Stimulated activated naive B cell treated with anti-CD40 and anti-IgM and Interleukin-4, amounts not matched to agents 10 μg/mL and 1 μg/mL and 100 μg/mL, for 72 hours (primary cell): Measurements from ENCODE around the gene E2F6.

ENCODE experiments used
- ATAC-seq, 2 donors: fragments of 150-1000 bp; cut with Tn5 transposase; replicated peaks; 2 replicates each; pipeline ENCODE4 v1.10.0; 2021; ENCODE audit warnings: moderate library complexity in 1 of 2
- DNase-seq: peaks from one replicate; pipeline ENCODE4 v3.0.0; 2021
- H3K27ac Mint-ChIP-seq: one replicate; pipeline ENCODE4 v1.8.0; 2022; ENCODE audit warnings: mild to moderate bottlenecking, mixed read lengths
- H3K27me3 Mint-ChIP-seq, 2 donors: one replicate each; pipeline ENCODE4 v1.8.0; 2022; ENCODE audit warnings: mixed read lengths in 2 of 2
- H3K36me3 Mint-ChIP-seq, 2 donors: one replicate each; pipeline ENCODE4 v1.8.0; 2022; ENCODE audit warnings: mixed read lengths in 2 of 2, mild to moderate bottlenecking in 1 of 2
- H3K4me1 Mint-ChIP-seq, 2 donors: one replicate each; pipeline ENCODE4 v1.8.0; 2022; ENCODE audit warnings: mixed read lengths in 2 of 2, mild to moderate bottlenecking in 1 of 2
- H3K4me3 Mint-ChIP-seq, 2 donors: one replicate each; pipeline ENCODE4 v1.8.0; 2022; ENCODE audit warnings: mild to moderate bottlenecking in 2 of 2, mixed read lengths in 2 of 2, moderate library complexity in 1 of 2
- H3K9me3 Mint-ChIP-seq, 2 donors: one replicate each; pipeline ENCODE4 v1.8.0; 2022; ENCODE audit warnings: mixed read lengths in 2 of 2, mild to moderate bottlenecking in 1 of 2

E2F6 gene

DNA sequence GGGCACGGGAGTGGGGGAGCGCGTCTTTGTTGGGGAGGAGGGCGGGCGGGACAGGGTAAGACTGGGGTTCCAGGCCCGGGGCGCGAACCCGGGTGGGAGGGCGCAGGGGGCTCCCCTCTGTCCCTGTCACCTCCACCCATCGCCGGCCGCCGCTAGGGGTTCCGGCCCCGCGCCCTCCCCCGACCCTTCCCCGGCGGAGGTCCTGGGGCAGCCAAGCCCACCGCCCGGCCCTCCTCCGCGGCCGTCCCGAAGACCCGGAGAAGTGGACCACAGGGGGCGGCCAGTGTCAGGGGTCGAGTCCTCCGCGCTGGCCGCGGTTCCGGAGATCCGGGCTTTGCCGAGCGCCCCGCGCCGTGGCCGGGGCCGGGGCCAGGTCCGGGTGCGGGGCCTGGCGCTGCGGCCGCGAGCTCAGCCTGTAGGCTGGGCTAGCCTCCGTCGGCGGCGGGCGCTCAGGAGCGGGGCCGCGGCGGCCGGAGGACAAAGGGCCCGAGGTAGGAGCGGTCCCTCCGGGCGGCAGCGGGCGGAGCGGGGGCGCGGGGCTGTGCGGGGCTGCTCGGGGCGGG, 16.6 kb upstream of the E2F6 start:
- Mint-ChIP-seq H3K4me1 (peaks cover 10 to 20% of the 10 kb centered on the region in 2 donors), H3K27me3 (peaks cover 62 to 83% of the 10 kb centered on the region in 2 donors), H3K36me3 (no peaks in the 10 kb centered on the region), H3K4me3 (peak overlapping the region; percentile 80 to 84), H3K9me3 (no peaks in the 10 kb centered on the region), H3K27ac (no peak overlapping the region)
- DNase-seq (no peak), ATAC-seq (peak; percentile 47 to 49)

GRCh38 chr2:11481789-11482472, 16.0 kb upstream of the E2F6 start:
- no peak for DNase-seq
- Mint-ChIP-seq H3K27me3 (peaks cover 56 to 77% of the 10 kb centered on the region in 2 donors), H3K4me3 (peak overlapping the region; percentile 27 to 35), H3K9me3 (no peaks in the 10 kb centered on the region), H3K4me1 (peaks cover 10 to 20% of the 10 kb centered on the region in 2 donors), H3K36me3 (no peaks in the 10 kb centered on the region), H3K27ac (no peak overlapping the region)
- ATAC-seq: no peak

DNA sequence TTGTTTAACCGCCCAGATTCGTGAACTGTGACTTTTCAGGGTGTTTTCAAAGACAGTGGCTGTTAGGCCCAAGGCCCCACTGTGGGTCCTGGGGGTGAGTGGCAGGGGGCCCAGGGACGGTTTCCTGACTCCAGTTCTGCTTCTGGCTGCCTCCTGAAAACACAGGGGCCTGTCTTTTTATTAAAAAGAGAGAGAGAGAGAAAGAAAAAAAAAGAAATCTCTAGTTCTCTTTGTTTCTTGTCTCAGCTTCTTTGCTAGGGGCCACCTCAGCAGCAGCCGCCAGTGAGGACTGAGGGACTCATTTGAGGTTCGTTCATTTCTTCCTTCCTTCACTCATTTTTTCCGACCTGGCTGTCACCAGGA, 15.4 kb upstream of the E2F6 start:
- Mint-ChIP-seq H3K9me3 (no peaks in the 10 kb centered on the region), H3K27ac (no peak overlapping the region), H3K36me3 (no peaks in the 10 kb centered on the region), H3K4me1 (peaks cover 10 to 20% of the 10 kb centered on the region in 2 donors), H3K27me3 (peaks cover 56 to 74% of the 10 kb centered on the region in 2 donors), H3K4me3 (no peak overlapping the region)
- DNase-seq (no peak), ATAC-seq (no peak)

GRCh38 chr2:11480859-11481258, 14.9 kb upstream of the E2F6 start:
- Mint-ChIP-seq H3K27ac (no peak overlapping the region), H3K36me3 (no peaks in the 10 kb centered on the region), H3K9me3 (no peaks in the 10 kb centered on the region), H3K4me1 (peaks cover 10 to 20% of the 10 kb centered on the region in 2 donors), H3K27me3 (peaks cover 56 to 69% of the 10 kb centered on the region in 2 donors), H3K4me3 (no peak overlapping the region)
- DNase-seq (no peak), ATAC-seq (no peak)

DNA sequence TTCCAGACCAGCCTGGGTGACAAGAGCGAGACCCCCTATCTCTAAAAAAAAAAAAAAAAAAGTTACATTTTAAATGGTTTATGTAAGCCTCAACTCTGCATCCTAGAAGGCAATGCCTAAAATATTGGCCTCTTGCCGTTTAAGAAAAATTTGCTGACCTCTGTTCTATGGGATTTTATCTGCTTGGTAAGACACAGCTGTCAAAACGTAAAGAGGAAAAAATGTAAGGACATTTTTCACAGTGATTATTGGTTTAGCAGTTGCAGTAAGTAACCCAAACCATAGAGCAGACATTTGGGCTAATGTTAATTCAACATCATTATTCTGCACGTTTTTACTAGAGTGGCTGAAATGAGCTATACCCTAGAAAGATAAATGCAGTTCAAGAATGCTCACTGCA, 14.4 kb upstream of the E2F6 start:
- no peak for DNase-seq
- Mint-ChIP-seq H3K27ac (no peak overlapping the region), H3K36me3 (no peaks in the 10 kb centered on the region), H3K4me3 (no peak overlapping the region), H3K4me1 (peaks cover 10 to 20% of the 10 kb centered on the region in 2 donors), H3K9me3 (no peaks in the 10 kb centered on the region), H3K27me3 (peaks cover 51 to 64% of the 10 kb centered on the region in 2 donors)
- ATAC-seq: no peak

DNA sequence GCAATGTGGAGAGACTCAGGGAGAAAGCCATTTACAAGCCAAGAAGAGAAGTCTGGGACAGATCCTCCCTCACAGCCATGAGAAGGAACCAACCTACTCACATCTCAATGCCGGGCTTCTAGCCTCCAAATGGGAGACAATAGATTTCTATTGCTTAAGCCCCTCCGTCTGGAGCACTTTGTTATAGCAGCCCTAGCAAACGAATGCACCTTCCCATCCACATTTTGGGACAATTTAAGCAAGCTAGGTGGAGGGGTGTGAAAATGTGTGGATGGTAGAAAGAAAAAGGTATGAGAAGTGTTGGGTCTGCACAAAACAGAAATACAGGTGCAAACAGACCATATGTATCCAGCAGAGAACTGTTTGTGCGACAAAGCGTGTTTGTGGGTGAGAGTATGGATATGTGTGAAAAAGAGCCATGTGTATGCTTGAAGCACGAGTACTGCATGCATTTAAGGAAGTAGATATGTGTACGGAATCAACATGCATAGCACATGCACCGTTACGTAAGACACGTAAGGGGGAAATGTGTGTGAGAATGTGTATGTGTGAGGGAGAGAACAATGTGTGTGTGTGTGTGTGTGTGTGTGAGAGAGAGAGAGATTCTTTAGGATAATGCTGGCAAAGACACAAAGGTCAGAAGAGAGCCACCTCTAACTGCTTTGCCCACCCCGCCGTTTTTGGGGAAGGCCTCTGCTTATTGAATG, 13.1 kb upstream of the E2F6 start:
- Mint-ChIP-seq H3K9me3 (no peaks in the 10 kb centered on the region), H3K36me3 (peaks cover 0 to under 1% of the 10 kb centered on the region in 2 donors), H3K4me1 (peaks cover 10 to 20% of the 10 kb centered on the region in 2 donors), H3K4me3 (no peak overlapping the region), H3K27me3 (peaks cover 40 to 51% of the 10 kb centered on the region in 2 donors), H3K27ac (no peak overlapping the region)
- ATAC-seq (no peak), DNase-seq (no peak)

DNA sequence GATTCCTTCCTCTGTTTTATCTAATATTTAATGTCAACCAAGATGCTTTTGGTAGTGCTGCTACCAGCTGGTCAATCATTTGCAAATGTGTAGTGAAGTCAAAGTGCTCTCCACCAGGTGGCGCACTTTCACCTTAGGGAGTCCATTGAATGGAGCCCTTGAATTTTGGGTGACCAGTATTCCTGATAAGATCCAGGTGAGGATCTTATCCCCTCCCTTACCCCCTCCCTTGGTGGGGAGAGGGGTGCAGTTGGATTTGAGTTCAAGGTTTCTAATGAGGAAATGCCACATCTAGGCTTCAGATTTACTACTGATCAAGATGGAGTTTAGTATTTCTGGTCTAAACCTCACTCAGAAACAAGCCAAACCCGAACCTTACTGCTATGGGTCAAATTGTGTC, 12.0 kb upstream of the E2F6 start:
- no peaks in the 10 kb centered on the region for H3K9me3 Mint-ChIP-seq
- ATAC-seq (peak; percentile 69 to 87), DNase-seq (peak; percentile 59)
- H3K4me1 Mint-ChIP-seq: peaks cover 5 to 13% of the 10 kb centered on the region in 2 donors
- H3K27me3 Mint-ChIP-seq: peaks cover 31 to 41% of the 10 kb centered on the region in 2 donors
- peaks cover under 1 to 2% of the 10 kb centered on the region in 2 donors for H3K36me3 Mint-ChIP-seq
- H3K4me3 Mint-ChIP-seq: no peak overlapping the region
- no peak overlapping the region for H3K27ac Mint-ChIP-seq

GRCh38 chr2:11473659-11474433, 7.9 kb upstream of the E2F6 start:
- peaks cover 0 to 12% of the 10 kb centered on the region in 2 donors for H3K4me1 Mint-ChIP-seq
- peaks cover 2 to 17% of the 10 kb centered on the region in 2 donors for H3K36me3 Mint-ChIP-seq

GRCh38 chr2:11467749-11468148, 1.8 kb upstream of the E2F6 start:
- no peak overlapping the region for H3K4me3 Mint-ChIP-seq
- H3K27me3 Mint-ChIP-seq: no peaks in the 10 kb centered on the region
- ATAC-seq (no peak), DNase-seq (no peak)
- H3K4me1 Mint-ChIP-seq: peaks cover 20 to 39% of the 10 kb centered on the region in 2 donors
- peaks cover 12 to 43% of the 10 kb centered on the region in 2 donors for H3K36me3 Mint-ChIP-seq
- no peak overlapping the region for H3K27ac Mint-ChIP-seq
- no peaks in the 10 kb centered on the region for H3K9me3 Mint-ChIP-seq

More at GRCh38 chr2:11473659-11474433, 7.9 kb upstream of the E2F6 start:
- no peak overlapping the region for H3K27ac Mint-ChIP-seq
- ATAC-seq (no peak), DNase-seq (no peak)
- H3K27me3 Mint-ChIP-seq: peaks cover 4 to 7% of the 10 kb centered on the region in 2 donors
- no peak overlapping the region for H3K4me3 Mint-ChIP-seq
- H3K9me3 Mint-ChIP-seq: no peaks in the 10 kb centered on the region

GRCh38 chr2:11467129-11467649, 1.2 kb upstream of the E2F6 start:
- Mint-ChIP-seq H3K9me3 (no peaks in the 10 kb centered on the region), H3K27me3 (no peaks in the 10 kb centered on the region), H3K36me3 (peaks cover 12 to 41% of the 10 kb centered on the region in 2 donors), H3K4me1 (peaks cover 22 to 44% of the 10 kb centered on the region in 2 donors), H3K4me3 (peak overlapping the region; percentile 96 to 99), H3K27ac (no peak overlapping the region)
- ATAC-seq: peak in 1 of 2 donors; percentile 41
- no peak for DNase-seq

DNA sequence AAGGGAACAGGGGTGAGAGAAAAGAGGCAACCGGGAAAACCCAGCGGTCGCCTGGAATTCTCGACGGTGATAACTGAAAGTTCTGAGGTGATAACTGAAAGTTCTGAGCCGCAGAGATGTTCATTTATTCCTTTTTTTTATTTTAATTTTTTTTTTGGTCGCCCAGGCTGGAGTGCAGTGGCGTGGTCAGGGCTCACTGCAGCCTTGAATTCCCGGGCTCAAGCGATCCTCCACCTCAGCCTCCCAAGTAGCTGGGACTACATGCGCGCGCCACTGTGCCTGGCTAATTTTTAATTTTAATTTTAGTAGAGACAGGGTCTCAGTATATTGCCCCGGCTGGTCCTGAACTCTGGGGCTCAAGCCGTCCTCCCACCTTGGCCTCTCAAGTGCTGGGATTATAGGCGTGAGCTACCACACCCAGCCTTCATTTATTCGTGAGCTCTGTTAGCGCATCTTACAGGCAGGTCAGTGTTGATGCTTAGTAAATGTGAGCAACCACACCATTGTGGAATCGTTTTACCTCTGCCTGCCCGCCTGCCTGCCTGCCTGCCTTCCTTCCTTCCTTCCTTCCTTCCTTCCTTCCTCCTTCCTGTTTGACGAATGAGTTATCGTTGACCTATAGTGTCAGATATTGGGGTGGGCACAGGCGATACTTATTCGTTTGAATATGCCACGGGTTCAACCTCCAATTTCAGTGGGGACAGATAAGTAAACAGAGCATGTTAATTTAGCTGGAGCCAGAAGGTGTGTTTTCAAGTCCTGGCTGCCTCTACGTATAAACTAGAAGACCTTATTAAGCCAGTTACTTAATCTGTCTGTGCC, 557 bp upstream of the E2F6 start:
- H3K4me3 Mint-ChIP-seq: peak overlapping the region; percentile 96 to 99
- H3K27ac Mint-ChIP-seq: peak overlapping the region; percentile 97
- ATAC-seq (peak; percentile 33 to 41), DNase-seq (no peak)
- peaks cover 12 to 34% of the 10 kb centered on the region in 2 donors for H3K36me3 Mint-ChIP-seq
- H3K9me3 Mint-ChIP-seq: no peaks in the 10 kb centered on the region
- H3K4me1 Mint-ChIP-seq: peaks cover 22 to 44% of the 10 kb centered on the region in 2 donors
- H3K27me3 Mint-ChIP-seq: no peaks in the 10 kb centered on the region

DNA sequence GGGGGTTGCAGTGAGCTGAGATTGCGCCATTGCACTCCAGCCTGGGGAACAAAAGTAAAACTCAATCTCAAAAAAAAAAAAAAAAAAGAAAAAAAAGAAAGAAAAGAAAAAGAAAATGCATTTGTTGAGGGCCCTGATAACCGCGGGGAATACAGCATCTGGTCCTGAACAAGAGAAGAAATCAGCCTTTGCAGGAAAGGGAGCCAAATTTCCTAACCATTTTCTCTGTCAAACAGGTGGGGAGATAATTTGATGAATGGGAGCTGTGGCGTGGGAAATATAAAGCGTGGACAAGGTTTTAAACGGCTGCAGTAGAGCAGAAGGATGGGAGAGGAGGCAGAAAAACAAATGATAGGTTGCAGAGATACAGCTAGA, 864 bp downstream of the E2F6 start:
- Mint-ChIP-seq H3K36me3 (peaks cover 14 to 36% of the 10 kb centered on the region in 2 donors), H3K4me3 (peak overlapping the region; percentile 96 to 99), H3K27ac (peak overlapping the region; percentile 97), H3K27me3 (no peaks in the 10 kb centered on the region), H3K4me1 (peaks cover 26 to 49% of the 10 kb centered on the region in 2 donors), H3K9me3 (no peaks in the 10 kb centered on the region)
- DNase-seq (no peak), ATAC-seq (no peak)

DNA sequence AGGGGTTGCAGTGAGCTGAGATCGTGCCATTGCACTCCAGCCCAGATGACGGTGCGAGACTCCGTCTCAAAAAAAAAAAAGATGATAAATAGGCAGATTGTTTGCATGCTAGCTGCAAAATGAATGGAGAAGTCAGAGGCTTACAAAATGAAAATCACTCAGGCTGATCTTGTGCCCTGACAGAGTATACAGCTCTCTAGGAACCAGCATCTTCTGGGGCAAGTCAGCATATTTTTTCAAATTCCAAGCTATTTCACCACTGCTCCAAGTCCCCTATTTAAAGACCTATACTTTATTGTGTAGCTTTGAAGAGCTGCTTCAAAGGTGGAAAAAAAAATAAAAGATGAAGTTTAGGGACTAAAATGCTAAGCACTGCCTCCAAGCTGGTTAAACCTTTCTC, 6.1 kb downstream of the E2F6 start:
- Mint-ChIP-seq H3K36me3 (peaks cover 25 to 40% of the 10 kb centered on the region in 2 donors), H3K27ac (no peak overlapping the region), H3K9me3 (no peaks in the 10 kb centered on the region), H3K27me3 (no peaks in the 10 kb centered on the region), H3K4me3 (no peak overlapping the region), H3K4me1 (peaks cover 19 to 45% of the 10 kb centered on the region in 2 donors)
- DNase-seq (no peak), ATAC-seq (no peak)
